ENCODE results near the gene POP4.
A peak's percentile ranks its signal among the peaks of the same experiment; 100 is the strongest.

The POP4 gene

DNA sequence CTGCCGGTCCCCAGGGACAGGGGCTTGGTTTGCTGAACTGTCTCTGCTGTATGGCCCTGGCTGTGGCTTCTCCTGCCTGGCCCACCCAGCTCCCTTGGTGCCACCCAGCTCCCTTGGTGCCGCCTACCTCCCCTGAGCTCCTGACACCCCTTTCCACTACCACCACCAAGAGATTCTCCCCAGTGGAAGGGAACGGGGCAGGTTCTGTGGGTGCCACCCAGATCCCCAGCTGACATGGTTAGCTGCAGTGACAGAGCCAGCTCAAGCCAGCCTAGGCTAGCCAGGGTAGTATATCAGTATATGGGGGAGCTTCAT, 28.5 kb upstream of the POP4 start:
- DNase-seq: peak; percentile 49

GRCh38 chr19:29578349-29578748, 27.7 kb upstream of the POP4 start:
- peak; percentile 10 for DNase-seq

GRCh38 chr19:29579308-29579910, 26.7 kb upstream of the POP4 start:
- peak; percentile 29 for DNase-seq

DNA sequence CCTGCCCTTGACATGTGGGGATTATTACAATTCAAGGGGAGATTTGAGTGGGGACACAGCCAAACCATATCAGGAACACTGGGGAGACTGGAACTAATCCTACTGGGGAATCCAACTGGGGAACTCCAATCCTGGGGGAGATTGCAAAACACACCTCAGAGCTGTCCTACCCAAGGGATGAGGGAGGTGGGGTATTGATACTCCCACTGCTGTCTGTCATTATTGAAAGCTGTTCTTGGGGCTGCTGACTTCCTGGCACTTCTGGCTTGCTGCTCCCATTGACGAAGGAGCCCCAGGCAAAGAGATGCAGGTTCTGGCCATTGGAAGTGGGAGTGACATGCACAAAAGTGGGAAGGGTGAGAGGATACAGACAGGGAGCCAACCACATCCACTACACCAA, 24.7 kb upstream of the POP4 start:
- peak; percentile 41 for DNase-seq

DNA sequence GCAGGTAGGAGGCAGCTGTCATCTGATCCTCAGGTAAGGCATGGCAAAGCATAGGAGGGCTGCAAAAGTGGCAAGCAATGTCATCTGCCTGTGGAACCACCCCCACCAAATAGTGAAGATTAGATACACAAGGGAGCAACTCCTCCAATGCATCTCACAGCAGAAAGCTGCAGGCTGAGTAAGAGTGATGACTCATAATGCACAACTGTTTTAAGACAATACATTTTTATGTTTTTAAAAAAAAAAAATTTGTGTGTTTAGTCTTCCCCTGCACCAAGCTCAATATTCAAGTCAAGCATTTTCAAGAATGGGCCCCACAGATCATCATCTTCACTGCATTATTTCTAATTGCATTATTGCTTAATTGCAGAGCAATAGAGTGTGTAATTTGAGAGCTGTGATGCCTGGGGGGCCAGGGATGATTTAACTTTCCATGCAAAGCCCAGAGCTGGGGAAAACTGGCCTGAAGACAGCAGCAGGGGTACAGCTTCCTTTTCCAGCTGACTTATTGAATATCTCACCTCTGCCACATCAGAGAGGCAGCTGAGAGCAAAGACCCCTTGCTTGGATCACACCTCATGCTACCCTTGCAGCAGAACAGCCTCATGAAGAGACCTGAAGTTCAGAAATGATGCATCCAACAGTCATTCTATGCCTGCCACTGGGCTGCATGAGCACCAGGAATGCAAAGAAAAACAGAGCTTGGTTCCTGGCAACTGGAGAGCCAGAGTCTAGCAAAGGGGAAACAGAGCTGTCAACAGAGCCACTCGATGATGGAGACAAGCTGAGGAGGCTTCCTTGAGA, 22.7 kb upstream of the POP4 start:
- peak; percentile 57 for DNase-seq

GRCh38 chr19:29586401-29586800, 19.7 kb upstream of the POP4 start:
- peak; percentile 85 for DNase-seq

DNA sequence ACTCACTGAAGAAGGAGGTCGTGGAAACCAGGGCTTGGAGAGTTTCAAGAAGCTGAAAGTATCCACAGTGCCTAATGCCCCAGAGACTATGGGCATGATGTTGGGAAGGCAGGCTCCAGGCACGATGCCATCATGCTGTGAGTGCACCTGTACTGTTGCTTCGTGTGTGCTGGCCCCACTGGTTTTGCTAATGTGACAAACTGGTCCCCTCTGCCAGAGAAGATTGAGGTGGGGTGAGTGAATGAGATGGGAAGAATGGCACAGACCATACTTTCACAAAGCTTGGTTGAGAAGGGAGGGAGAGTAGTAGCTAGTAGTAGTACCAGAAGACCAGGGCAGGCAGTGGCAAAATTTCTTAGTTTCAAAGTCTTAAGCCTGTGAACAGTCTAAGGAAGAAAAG, 19.0 kb upstream of the POP4 start:
- DNase-seq: no peak

- DNase-seq: peak; percentile 95
These were observed 18.5 kb upstream of the POP4 start for GRCh38 chr19:29587518-29587986.

- peak; percentile 7 for DNase-seq
These were observed 18.0 kb upstream of the POP4 start for GRCh38 chr19:29588095-29588494.

DNA sequence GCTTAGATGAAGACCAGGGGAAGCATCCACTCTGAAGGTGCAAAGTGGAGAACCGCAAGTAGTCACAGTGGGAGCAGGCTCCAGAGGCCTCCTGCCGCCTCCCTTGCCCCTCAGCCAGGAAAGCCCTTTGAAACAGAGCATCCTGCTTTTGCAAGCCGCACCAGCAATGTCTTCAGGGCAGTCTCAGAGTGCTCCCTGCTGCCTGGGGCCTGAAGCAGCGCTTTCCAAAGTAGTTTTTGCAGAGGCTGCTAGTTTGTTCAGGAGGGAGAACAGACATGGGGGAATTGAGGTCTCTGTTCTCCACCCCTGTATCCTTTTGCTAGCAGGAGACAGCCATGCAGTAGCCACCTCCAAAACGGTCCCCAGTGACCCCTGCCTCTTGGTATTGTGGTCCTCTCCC, 15.8 kb upstream of the POP4 start:
- DNase-seq: no peak

DNA sequence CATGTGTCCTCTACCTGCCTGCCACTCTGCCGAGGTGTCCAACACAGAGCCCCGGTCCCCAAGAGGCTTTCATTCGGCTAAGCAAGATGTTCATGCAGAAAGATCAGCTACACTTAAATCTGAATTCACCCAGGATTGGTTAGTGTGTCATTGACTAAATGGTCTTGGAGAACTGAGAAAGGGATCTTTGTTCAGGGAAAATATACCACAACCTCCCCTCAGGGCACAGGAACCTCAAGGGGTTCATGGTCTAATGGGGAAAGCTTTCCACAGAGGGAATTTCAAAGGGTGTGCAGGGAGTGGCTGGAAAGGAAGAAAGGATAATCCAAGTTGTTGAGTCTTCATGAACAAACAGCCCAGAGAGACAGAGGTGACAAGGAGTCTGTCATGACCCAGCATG, 14.4 kb upstream of the POP4 start:
- DNase-seq: no peak

DNA sequence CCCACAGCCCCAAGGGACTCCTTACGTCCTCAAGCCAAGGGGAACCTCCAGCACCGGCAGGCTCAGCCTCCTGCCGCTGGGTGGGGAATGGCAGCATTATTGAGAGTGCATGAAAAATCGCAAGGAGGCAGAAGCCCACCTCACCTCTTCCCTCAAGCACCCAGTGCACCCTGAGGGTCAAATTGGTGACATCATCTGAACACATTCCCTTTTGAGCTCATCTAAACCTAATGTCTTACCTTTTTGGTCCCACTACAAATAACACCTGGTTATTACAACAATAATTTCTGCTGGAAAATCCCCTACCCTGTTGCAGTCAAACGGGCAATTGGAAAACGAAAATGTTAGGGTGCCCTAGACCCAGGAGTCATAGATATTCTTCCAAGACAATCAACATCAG, 12.2 kb upstream of the POP4 start:
- no peak for DNase-seq

DNA sequence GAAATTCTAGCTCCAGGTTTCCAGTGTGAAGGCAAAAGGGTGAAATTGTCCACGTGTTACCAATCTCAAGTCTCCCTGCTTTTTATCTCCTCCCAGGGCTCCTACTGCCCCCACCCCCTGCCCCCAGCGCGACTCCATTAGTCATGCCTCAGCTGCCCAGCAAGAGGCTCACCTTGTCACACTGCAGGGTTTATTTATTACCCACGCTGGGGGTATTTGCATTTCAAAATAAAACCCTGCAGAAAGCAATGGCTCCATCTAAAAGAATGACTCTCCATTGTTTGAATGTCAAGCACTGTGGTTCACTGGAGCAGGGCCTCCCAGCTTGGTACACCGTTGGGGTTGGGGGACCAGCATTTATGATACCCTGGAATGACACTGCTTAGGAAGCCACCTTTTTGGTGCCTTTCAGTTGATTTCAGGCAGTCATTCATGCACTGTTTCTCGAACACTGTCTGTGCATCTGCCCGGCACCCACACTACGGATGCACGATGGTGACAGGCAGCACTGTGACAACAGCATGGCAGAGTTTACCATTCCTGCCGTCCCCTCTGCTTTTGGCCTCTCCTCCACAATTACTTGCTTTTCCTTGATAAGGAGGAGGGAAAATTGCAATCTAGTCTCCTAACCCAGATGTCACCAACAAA, 9.9 kb upstream of the POP4 start:
- no peak for DNase-seq

DNA sequence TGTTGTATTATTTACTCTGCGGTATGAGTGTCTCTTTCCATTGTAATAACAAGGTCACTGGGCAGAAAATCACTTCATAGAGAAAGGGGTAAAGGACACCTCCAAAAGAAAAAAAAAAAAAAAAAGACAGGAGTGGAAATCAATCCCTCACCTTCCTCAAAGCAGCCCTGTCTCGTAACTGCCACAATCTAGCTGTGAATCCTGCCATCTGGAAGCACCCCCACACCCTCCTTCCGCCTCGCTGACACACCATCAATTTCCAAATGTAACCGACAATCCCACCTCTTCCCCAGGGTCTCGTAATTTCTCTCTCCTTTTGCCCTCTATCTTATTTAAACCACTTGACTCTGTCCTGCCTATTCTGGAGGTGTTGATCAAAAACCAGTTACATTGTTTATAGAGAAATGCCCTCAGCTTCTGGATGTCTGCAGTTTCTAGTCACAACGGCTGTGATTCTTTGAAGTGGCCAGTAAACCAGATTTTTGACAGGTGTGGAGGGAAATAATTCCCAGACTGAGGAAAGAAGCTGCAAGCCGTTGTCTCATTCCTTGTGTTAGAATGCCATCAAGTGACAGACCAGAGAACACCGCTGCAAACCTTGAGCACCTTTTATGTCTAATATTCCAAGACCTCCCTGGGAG, 9.1 kb upstream of the POP4 start:
- no peak for DNase-seq

DNA sequence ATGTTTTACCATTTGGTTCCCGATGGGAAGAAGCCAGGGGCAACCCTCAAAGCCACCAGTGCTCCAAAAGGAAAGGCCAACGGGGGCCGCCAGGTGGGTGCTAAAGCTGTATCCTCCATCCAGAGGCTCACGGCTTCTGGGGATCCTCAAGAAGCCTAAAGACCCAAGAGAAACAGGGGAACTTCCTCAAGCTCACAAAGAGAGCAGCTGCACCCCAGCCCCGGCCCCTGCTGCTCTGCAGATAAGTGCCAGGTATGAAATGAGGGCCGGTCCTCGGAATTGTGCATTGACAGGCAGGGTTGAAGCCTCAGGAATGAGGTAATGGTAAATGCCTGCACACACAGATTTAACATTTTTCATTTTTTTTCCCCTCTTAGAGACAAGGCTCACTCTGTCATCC, 8.0 kb upstream of the POP4 start:
- no peak for DNase-seq

GRCh38 chr19:29598496-29598895, 7.6 kb upstream of the POP4 start:
- no peak for DNase-seq

DNA sequence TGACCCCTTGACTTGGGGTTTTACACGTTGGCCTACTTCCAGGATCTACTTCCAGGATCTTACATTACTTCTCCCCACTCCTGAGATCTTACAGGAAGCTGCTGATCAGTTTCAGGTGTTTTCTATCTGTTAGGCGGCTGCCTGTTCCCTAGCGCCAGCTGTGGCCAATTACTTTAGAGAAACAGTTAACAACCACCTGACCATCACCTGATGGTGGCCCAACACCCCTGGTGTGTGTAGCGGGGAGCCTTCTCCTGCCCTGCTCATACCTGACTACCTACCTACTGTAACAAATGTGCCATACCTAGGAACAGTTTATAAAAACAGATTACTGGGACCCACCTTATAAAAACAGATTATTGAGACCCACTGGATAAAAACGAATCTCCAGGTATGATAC, 2.8 kb upstream of the POP4 start:
- DNase-seq: no peak

DNA sequence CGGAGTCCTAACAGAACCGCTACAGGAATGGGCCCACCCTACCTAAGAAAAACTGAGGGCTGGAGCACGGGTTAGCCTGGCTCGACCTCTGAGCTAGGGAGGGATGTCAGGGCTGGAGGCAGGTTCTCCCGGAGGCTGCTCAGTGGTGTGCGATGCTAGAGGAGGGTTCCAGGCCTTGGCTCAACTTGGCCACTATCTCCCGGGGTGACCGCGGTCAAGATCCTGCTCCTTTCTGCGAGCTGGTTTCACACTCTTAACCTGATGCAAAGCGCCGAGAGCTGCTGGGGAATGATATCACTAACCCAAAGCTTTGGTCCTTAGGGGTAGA, 301 bp downstream of the POP4 start:
- no peak for DNase-seq

DNA sequence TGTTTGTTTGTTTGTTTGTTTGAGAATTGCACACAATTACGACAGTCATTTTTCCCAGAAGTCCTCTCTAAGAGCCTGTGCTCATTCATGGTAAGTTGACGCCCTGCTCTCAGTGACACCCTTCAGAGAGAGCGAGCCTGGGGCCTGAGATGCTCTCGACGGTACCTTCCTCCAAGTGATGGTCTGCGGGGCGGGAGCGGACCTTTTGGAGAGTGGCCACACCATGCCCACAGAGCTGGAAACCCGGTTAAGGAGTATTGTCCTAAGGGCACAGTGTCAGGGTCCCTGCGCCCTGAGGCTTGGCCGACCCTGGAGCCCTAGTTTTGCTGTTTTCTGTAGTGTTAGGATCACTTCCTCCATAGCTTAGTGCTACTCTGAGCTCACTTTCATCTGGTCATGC, 3.6 kb downstream of the POP4 start:
- DNase-seq: peak; percentile 12

- DNase-seq: no peak
These were observed 4.1 kb downstream of the POP4 start for GRCh38 chr19:29610213-29610573.

GRCh38 chr19:29610574-29611271, 4.6 kb downstream of the POP4 start:
- peak; percentile 92 for DNase-seq

GRCh38 chr19:29612121-29612520, 6.0 kb downstream of the POP4 start:
- no peak for DNase-seq

DNA sequence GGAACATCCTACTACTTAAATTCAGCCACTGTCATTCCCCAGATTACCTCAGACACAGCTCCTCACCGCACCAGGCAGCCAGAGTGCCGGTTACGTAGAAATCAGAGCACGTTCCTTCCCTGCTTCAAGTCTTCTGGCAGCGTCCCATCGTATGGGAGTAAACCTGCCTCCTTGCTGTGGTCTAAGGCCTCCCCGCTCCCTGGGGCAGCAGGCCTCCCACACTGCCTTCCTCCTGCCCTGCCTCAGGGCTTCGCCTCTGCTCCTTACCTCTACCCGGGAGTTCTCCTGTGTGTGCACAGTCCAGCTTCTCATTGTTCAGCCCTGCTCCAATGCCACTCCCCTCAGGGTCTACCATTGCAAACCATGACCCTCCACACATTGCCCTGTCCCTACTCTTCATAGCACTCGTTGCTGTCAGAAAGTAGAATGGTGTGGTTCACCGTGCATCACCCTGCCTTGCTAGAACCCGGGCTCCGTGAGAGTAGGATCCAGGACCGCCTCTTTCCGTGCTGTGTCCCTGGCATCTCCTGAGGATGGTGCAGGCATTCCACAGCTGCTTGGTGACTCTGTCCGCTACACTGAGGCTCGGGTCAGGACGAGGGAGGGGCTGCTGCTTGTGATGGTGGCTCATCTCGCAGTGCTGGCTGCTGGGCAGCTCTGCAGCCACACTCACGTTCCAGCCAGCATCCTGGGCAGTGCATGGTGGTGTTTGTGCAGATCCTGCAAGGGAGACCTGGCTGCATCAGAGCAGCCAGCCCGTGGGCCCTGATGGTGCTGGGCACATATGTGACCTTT, 6.9 kb downstream of the POP4 start:
- DNase-seq: no peak

All from islet precursor cell (in vitro differentiated cells).